Measurements from ENCODE around the gene MTPN.

GRCh38 chr7:136002802-136003201 is 25.6 kb upstream of the MTPN start:
- no peak for TF ChIP-seq EZH2phosphoT487 (IDR thresholded peaks at IDR 0.05; ENCODE audit: low read length)
- TF ChIP-seq CTCF (IDR thresholded peaks at IDR 0.05; ENCODE audit: low read length): no peak

All from MM.1S (cell line).